Left colon (tissue), 2 donors: ENCODE results near the gene RGR. TPM values are rescaled to one million over a fixed set of nuclear protein-coding genes. Genes with fewer than 3 reads are reported as not detected.

Source experiments
- ATAC-seq: fragments of 200-7000 bp; cut with Tn5 transposase; one replicate; pipeline ENCODE4 v1.9.1; 2020; ENCODE audit warnings: mild to moderate bottlenecking, moderate library complexity
- DNase-seq, 2 donors: peaks; one replicate each; pipeline ENCODE4 v3.0.0-alpha.2; 2020
- intact Hi-C, 2 donors: fragments of 100-400 bp; cut with DNase I in 1 of 2; cut with micrococcal nuclease in 1 of 2; formaldehyde crosslinking; loops; one replicate each; pipeline versions ENCODE4 v1.11.2 to v1.14.0; 2022; cut with DNase I, micrococcal nuclease
- total RNA-seq, 2 donors: library from RNA; stranded (reverse); fragmentation: NEBNext Ultra II Directional; extraction: Animal tissue kit (Norgen Biotek cat#: 25700); gene quantifications; one replicate each; pipeline ENCODE4 v1.2.1, GENCODE V29; 2021
- donor health status: DM: no; HTN: no; CAD: no.
- donor health status: DM: yes; HTN: yes; CAD: no.

RGR gene
- total RNA-seq, 2 donors from 2014 or later = 0.39 TPM; not detected in 1

GRCh38 chr10:84286695-84287094 lies 41.8 kb downstream of the RGR start:
- no peak for ATAC-seq
- DNase-seq = no peak
- intact Hi-C loops = no loop called here

- ATAC-seq = no peak
- intact Hi-C loops = no loop called here
- DNase-seq = no peak
Measured at GRCh38 chr10:84288151-84288550, 43.3 kb downstream of the RGR start.

- ATAC-seq (no peak), DNase-seq (no peak)
- intact Hi-C loops = no loop called here
Measured at GRCh38 chr10:84289521-84290200, 44.8 kb downstream of the RGR start.

GRCh38 chr10:84290235-84290634 lies 45.4 kb downstream of the RGR start:
- ATAC-seq (no peak), DNase-seq (no peak)
- intact Hi-C loops = no loop called here

DNA sequence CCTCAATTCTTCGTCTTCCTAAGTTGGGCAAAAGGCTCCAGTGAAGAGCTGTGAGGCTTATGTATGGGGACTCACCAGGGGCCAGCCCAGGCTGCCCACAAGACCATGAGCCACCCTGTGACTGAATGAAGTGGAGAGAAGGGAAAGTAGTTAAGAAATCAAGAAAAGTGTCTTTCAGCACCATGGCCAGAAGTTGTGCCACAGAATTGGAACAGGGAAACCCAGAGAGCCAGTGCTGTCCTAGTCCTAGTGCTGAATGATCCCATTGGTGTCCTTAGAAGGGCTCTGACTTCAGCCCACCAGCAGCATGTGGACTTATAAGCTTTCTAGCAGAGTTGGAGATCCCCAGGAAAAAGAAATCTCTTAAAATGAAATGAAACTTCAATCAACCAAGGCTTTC lies 46.5 kb downstream of the RGR start:
- DNase-seq = no peak
- intact Hi-C loops = no loop called here
- peak; percentile 54 for ATAC-seq

DNA sequence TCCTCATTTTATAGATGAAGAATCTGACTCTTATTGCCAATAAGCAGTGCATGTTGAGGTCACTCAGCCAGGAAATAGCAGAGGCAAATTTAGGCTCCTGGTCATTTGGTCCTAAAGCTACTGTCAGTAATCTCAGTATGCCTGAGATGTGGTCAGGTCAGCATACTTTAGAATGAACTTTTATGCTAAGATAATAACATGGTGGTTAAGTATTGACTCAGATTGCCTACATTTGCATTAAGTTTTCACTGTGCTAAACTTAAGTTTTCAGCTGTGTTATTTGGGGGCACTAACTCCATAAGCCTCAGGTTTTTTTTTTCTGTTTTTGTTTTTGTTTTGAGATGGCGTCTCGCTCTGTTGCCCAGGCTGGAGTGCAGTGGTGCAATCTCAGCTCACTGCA lies 47.6 kb downstream of the RGR start:
- DNase-seq = no peak
- intact Hi-C loops = no loop called here
- ATAC-seq = no peak

DNA sequence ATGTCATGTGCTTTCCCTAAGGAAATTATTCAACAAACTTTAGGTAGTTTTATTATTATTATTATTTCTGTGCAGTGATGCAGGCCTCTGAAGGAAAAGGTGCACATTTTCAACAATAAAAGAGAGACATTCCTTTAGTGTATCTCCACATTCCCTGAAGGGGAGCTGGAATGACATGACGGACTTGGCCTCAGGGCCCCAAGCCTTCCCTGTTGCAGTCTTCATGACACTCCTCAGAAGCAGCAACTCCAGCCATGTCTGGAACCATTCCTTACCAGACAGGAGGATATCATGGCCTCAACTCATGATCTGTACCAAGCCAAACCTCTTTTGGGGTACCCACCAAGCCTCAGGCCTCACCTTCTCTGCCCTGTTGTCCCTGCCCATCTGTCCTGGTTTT lies 48.3 kb downstream of the RGR start:
- intact Hi-C loops = no loop called here
- no peak for ATAC-seq
- DNase-seq = no peak

- DNase-seq = no peak
- intact Hi-C loops = no loop called here
- ATAC-seq = no peak
Measured at GRCh38 chr10:84293574-84294016, 48.7 kb downstream of the RGR start.

DNA sequence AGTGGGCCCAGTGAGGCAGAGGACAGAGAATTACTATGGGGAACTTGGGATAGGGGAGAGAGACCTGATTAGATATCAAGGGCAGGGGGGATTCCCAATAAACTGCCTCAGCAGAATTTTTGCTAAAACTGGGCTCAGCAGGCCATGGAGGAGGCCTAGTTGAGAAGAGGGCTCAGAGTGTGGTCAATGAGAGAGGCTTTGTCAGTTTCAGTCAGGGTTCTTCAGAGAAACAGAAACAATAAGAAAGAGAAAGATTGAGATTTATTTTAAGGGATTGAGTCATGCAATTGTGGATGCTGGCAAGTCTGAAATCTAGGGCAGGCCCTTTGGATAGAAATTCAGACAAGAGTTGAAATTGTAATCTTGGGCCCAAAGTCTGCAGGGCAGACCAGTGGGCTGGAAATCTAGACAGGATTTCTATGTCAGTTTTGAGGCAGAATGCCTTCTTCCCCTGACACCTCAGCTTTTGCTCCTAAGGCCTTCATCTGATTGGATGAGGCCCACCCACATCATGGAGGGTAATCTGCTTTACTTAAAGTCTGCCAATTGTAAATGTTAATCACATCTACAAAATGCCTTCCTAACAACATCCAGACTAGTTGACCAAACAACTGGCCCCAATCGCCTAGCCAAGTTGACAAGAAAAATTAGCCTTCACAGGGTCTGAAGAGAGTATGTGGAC lies 50.1 kb downstream of the RGR start:
- DNase-seq = no peak
- intact Hi-C loops = no loop called here
- no peak for ATAC-seq

DNA sequence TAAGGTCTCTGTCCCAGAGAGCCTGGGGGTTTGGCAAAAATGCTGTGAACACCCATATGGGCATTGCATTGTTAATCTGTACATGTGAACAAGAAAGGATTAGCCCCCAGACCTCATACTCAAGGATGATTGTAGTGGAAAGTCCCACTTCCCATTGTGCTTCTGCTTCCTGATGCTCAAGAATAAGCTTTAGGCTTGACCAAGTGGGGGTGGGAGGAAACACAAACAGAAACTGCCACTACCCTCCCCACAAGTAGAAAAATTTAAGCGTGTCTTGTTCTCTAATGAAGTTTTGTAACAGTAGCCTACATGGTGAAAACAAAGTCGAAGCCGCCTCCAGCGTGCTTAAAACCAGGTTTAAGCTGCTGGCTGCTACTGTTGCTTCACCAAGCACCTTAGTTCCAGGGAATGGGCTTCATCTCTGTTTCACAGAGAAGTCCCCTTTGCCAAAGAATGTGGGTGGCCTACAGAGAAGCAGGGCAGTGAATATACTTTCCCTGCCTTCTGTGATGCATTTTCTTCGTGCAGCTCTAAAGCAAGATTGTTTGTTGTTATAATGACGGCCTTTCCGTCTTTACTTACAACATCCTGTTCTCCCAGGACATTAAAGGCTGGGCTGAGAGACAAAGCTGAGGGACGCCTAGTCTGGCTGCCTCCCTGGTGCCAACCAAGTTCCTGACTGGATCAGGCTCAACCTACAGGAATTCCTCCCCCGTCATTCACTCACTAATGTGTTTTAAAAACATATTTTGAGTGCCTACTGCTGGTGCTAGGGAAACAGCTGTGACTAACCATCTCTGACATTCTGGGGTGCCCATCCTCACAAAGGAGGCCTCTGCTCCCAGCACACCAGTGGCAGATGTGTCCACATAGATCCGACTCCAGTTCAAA lies 51.5 kb downstream of the RGR start:
- DNase-seq (no peak), ATAC-seq (no peak)
- intact Hi-C loops = no loop called here

- DNase-seq (no peak), ATAC-seq (no peak)
- intact Hi-C loops = no loop called here
Measured at GRCh38 chr10:84298057-84298456, 53.2 kb downstream of the RGR start.

DNA sequence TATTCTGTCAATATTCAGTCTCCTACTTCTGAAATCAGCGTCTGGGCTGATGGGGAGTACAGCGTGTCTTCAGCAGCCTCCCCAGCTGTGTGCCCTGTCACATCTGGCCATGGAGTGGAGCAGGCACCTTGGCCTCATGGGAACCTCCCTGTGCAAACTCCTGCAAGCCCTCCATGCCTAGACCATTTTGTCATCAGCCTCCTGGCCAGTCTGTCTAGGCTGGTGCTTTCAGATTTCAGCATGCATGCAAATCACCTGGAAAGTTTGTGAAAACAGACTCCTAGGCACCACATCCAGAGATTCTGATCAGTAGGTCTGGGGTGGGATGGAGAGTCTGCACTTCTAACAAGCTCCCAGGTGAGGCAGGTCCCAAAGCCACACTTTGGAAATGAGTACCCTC lies 57.4 kb downstream of the RGR start:
- no peak for ATAC-seq
- intact Hi-C loops = no loop called here

GRCh38 chr10:84306751-84307384 lies 62.0 kb downstream of the RGR start:
- no peak for ATAC-seq
- intact Hi-C loops = no loop called here

More for the DNA sequence above, 57.4 kb downstream of the RGR start:
- DNase-seq = no peak

GRCh38 chr10:84308021-84308420 lies 63.2 kb downstream of the RGR start:
- DNase-seq (no peak), ATAC-seq (no peak)
- intact Hi-C loops = no loop called here

More at GRCh38 chr10:84306751-84307384, 62.0 kb downstream of the RGR start:
- no peak for DNase-seq

DNA sequence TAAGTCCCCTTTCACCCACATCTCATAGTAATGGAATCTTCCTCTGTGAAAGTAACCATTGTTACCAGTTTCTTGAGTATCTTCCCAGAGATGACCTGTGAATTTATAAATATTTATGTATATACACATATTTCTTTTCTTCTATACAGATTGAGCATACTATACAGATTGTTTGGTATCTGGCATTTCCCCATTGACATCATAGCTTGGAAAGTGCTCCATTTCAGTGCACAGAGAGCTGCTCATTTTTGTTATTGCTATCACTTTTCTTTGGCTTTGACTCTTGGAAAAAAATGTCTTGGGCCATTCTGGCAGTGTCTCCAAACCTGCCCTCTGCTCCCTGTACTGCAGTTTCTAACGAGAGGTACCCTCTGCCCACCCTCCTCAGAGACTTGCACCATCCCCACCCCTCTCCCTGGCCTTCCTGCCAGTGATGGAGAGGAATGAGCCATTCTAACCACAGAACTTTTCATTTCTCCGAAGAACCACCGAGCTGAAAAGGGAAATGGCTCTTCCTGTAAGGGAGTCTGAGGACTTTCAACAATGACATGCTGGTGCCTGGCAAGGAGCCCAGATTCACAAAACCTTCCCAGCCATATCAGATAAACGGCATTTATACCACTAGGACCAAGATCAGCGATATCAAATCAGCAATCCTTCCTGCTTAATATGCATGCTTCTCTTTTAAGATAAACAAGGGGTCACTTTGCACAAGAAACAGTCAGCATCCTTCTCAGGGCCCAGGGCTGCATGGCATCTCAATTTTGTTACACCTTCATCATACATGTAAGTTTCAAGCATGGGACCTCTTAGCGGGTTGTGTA lies 63.8 kb downstream of the RGR start:
- intact Hi-C loops = no loop called here
- peak; percentile 74 for ATAC-seq
- DNase-seq = peak; percentile 56 to 64
